Smooth muscle cell (in vitro differentiated cells): Measurements from ENCODE around the gene NMNAT2. TPM values are rescaled to one million over a fixed set of nuclear protein-coding genes. Genes with fewer than 3 reads are reported as not detected.

Source experiments
- DNase-seq: peaks from one replicate; lab custom pipeline; 2025; ENCODE audit not compliant: unreplicated experiment; lab: John Stamatoyannopoulos, UW
- H2AFZ ChIP-seq: fragments of 200-600 bp; sonication (generic); 2 replicates; pipeline ENCODE4 v1.6.0; 2016; ENCODE audit warnings: antibody characterized with exemption, low read depth, mild to moderate bottlenecking
- H3F3A ChIP-seq: fragments of 200-600 bp; sonication (generic); 2 replicates; pipeline ENCODE4 v1.6.0; 2017; ENCODE audit warnings: antibody characterized with exemption, low read depth
- H3K27ac ChIP-seq: fragments of 200-600 bp; sonication (generic); 2 replicates; pipeline ENCODE4 v1.5.1; 2016; ENCODE audit warnings: low read depth, mild to moderate bottlenecking
- H3K27me3 ChIP-seq: fragments of 200-600 bp; sonication (generic); 2 replicates; pipeline ENCODE4 v1.6.1; 2016; ENCODE audit warnings: low read depth, mild to moderate bottlenecking
- H3K36me3 ChIP-seq: fragments of 200-600 bp; sonication (generic); 2 replicates; pipeline ENCODE4 v1.5.1; 2016; ENCODE audit warnings: low read depth
- H3K4me1 ChIP-seq: fragments of 200-600 bp; sonication (generic); 2 replicates; pipeline ENCODE4 v1.5.1; 2016; ENCODE audit warnings: low read depth
- H3K4me2 ChIP-seq: fragments of 200-600 bp; sonication (generic); 2 replicates; pipeline ENCODE4 v1.6.0; 2016; ENCODE audit warnings: mild to moderate bottlenecking
- H3K4me3 ChIP-seq: fragments of 200-600 bp; sonication (generic); 2 replicates; pipeline ENCODE4 v1.5.1; 2016; ENCODE audit warnings: mild to moderate bottlenecking
- H3K79me2 ChIP-seq: fragments of 200-600 bp; sonication (generic); 2 replicates; pipeline ENCODE4 v1.6.0; 2016; ENCODE audit warnings: low read depth, mild to moderate bottlenecking
- H3K9ac ChIP-seq: fragments of 200-600 bp; sonication (generic); 2 replicates; pipeline ENCODE4 v1.6.0; 2016; ENCODE audit warnings: low read depth
- H3K9me3 ChIP-seq: fragments of 200-600 bp; sonication (generic); replicated peaks from 2 replicates; pipeline ENCODE4 v1.5.1; 2016; ENCODE audit warnings: low read depth
- H4K20me1 ChIP-seq: fragments of 200-600 bp; sonication (generic); 2 replicates; pipeline ENCODE4 v1.6.0; 2016; ENCODE audit warnings: low read depth
- WGBS: methylation state at CpG from one replicate; pipeline ENCODE4 v1.1.7; 2016; ENCODE audit warnings: low lambda C conversion rate; 5-methylcytosine and 5-hydroxymethylcytosine counted together
- polyA plus RNA-seq: library from polyadenylated mRNA; unstranded; fragments of >200 nt; fragmentation: Nextera tagmentation; extraction: Ambion mirVana; gene quantifications from 2 replicates; pipeline ENCODE4 v1.2.1, GENCODE V29; 2016
- total RNA-seq: library from RNA; depleted of rRNA; stranded (reverse); fragments of >200 nt; gene quantifications from 2 replicates; pipeline ENCODE4 v1.2.3, GENCODE V29; 2014
- TF ChIP-seq, protein P1 (sequence below): fragments of 200-600 bp; sonication (generic); IDR thresholded peaks from 2 replicates; pipeline ENCODE4 v1.5.1; 2017; ENCODE audit warnings: borderline replicate concordance, mild to moderate bottlenecking, antibody characterized with exemption; ENCODE audit not compliant: insufficient read depth, poor library complexity, severe bottlenecking

NMNAT2 gene
- total and polyA plus RNA-seq, 2 experiments from 2014 or later, result 0.22 to 0.43 TPM

DNA sequence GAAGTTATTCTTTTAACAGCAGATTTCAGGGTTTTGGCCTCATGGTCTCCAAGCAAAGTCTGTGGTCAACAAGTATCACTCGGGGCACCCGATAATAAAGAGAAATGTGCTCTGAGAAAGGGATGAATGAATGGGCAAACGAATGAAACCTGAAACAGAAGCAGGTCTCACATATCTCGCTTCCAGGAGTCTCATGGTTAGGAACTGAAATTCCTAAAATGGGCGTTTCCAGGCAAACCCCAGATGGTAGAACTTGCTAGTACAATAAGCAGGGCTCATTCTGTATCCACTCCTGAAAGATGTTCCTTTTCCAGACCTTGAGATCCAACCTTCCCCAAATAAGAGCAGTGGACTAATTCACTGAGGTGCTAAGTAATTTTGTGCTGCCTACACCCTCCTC, 144.9 kb downstream of the NMNAT2 start:
- Histone ChIP-seq H3K27ac (peak overlapping the region; percentile 45), H3K9me3 (no peaks in the 10 kb centered on the region), H3K9ac (no peak overlapping the region), H3K4me1 (peaks cover 16% of the 10 kb centered on the region), H3F3A (peaks cover 35% of the 10 kb centered on the region), H3K27me3 (no peaks in the 10 kb centered on the region), H3K4me3 (no peak overlapping the region), H2AFZ (peak overlapping the region; percentile 66), H4K20me1 (no peaks in the 10 kb centered on the region), H3K4me2 (no peak overlapping the region), H3K79me2 (no peaks in the 10 kb centered on the region), H3K36me3 (no peaks in the 10 kb centered on the region)
- TF ChIP-seq, protein P1, sequence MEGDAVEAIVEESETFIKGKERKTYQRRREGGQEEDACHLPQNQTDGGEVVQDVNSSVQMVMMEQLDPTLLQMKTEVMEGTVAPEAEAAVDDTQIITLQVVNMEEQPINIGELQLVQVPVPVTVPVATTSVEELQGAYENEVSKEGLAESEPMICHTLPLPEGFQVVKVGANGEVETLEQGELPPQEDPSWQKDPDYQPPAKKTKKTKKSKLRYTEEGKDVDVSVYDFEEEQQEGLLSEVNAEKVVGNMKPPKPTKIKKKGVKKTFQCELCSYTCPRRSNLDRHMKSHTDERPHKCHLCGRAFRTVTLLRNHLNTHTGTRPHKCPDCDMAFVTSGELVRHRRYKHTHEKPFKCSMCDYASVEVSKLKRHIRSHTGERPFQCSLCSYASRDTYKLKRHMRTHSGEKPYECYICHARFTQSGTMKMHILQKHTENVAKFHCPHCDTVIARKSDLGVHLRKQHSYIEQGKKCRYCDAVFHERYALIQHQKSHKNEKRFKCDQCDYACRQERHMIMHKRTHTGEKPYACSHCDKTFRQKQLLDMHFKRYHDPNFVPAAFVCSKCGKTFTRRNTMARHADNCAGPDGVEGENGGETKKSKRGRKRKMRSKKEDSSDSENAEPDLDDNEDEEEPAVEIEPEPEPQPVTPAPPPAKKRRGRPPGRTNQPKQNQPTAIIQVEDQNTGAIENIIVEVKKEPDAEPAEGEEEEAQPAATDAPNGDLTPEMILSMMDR, result no peak
- 89% methylated on average over 5 of the region's 5 CpGs for WGBS
- DNase-seq, result no peak

DNA sequence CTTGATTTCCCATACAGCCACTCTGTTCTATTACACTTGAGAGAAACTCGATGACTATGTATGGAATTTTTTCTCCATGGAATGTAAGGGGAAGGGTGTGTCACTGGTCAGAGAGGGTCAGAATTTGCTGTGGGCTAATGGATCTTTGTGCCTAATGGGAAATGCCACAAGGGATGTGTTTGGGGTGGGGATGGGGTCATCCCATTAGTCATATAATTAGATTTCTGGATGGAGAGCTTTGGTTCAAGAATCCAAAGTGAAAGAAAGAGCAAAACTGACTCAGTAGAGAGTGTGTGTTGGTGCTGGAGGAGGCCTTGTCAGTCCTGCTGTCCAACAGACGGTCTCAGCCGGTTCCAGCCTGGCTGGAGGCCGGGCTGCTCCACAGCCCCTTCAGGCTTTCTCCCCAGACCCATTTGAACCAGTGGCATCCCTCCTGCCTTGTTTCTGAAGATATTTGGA, 145.8 kb downstream of the NMNAT2 start:
- no peaks in the 10 kb centered on the region for H4K20me1 ChIP-seq
- 39% methylated on average over 4 of the region's 4 CpGs for WGBS
- H2AFZ ChIP-seq, result peak overlapping the region; percentile 66
- H3K27me3 ChIP-seq, result no peaks in the 10 kb centered on the region
- H3K79me2 ChIP-seq, result no peaks in the 10 kb centered on the region
- H3K4me3 ChIP-seq, result no peak overlapping the region
- DNase-seq, result no peak
- H3K9ac ChIP-seq, result no peak overlapping the region
- H3K36me3 ChIP-seq, result no peaks in the 10 kb centered on the region
- H3K9me3 ChIP-seq, result no peaks in the 10 kb centered on the region
- H3F3A ChIP-seq, result peaks cover 35% of the 10 kb centered on the region
- TF ChIP-seq, protein P1, result no peak
- peak overlapping the region; percentile 45 for H3K27ac ChIP-seq
- H3K4me2 ChIP-seq, result no peak overlapping the region
- peaks cover 15% of the 10 kb centered on the region for H3K4me1 ChIP-seq

DNA sequence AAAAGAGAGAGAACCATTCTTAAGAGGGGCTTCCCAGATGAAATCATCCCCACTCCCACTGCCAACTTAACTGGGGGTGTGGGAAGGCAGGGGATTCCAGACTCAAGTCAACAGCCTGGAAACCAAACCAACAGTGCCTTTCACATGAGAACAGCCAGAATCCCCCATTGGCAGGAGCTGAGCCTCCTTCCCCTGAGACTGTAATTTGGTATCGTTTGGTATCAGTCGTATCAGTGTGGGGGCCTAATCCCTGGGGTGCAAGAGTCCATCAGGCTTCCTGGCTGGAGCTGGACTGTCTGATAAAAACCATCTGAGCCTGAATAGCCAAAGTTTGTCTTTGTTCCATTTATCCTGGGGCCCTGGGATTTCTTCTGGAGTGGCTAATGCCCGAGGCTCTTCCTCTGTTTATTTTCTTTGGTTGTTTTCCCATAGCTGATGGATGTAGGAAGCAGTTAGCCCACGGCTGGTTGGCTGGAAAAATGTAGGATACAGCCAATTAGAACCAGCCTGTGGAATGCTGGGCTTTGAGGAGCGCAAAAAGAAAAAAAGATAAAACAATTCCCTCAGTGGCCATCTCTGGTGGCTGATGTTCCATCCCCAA, 147.5 kb downstream of the NMNAT2 start:
- Histone ChIP-seq H3K36me3 (no peaks in the 10 kb centered on the region), H2AFZ (no peak overlapping the region), H3K79me2 (no peaks in the 10 kb centered on the region), H3K4me3 (no peak overlapping the region), H3K9ac (no peak overlapping the region), H3K4me2 (peak overlapping the region; percentile 34), H3K27ac (peak overlapping the region; percentile 75), H3K9me3 (no peaks in the 10 kb centered on the region), H3F3A (peaks cover 31% of the 10 kb centered on the region), H4K20me1 (no peaks in the 10 kb centered on the region), H3K4me1 (peaks cover 15% of the 10 kb centered on the region), H3K27me3 (no peaks in the 10 kb centered on the region)
- DNase-seq, result no peak
- WGBS, result 7% methylated on average over 5 of the region's 5 CpGs
- TF ChIP-seq, protein P1, result no peak
